SW480 (cell line): ENCODE data around the gene ZNF785.
"Not testable (repeated sequence)": the region's sequence is repeated elsewhere in the genome, so short reads cannot be mapped to it uniquely, and the experiment has no call there.

Experiments
- DNase-seq: peaks from one replicate; pipeline ENCODE4 v3.0.0-alpha.2; 2016; ENCODE audit warnings: low spot score

The ZNF785 gene

DNA sequence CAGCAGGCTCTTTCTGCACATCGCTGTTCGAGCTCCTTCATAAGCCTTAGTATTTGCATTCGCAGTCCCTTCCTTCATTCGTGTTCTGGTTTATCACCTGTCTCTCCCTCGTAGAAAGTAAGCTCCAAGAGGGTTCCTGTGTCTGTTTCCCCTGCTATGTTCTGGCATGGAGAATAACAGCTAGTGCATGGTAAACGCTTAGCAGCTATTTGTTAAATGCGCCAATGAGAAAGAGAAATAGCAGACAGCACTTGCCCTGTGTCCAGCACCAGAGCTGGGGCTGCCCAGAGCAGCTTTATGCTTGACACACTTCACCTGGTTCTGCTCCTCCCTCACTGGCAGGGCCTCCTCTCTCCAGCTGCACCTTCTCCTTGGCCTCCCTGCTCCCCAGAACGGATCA lies 19.5 kb downstream of the ZNF785 start:
- DNase-seq: no peak

DNA sequence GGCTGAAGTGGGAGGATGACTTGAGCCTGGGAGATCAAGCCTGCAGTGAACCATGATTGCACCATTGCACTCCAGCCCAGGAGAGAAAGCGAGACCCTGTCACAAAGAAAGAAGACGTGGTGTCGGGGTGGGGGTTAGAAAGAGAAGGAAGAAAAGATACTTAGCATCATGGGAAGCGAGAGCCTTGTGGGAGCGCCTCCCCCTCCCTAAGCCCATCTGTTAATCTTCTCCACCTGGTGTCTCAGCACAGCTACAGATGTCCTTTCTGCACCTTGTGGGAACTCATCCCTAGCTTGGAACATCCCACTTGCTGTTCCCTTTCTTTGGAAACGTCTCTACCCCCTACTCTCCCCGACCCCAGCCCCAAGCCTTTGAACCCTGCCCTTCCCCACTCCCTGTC lies 20.0 kb downstream of the ZNF785 start:
- no peak for DNase-seq

DNA sequence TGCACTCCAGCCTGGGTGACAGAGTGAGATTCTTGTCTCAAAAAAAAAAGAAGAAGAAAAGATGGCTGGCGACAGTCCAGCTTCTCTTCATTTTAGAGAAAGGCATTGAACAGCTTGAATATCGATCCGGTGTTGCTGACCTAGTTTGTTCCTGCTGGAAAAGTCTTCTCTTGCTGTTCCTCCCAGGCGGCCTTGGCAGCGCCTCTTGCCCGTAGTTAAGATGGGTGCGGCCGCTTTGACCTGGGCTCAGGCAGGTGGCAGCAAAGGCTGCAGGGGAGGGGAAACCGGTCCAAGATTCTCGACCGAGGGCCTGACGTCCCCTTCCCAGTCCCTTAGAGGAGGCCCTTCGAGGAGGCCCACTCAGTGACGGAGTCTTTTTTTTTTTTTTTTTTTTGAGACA lies 23.5 kb downstream of the ZNF785 start:
- no peak for DNase-seq

- no peak for DNase-seq
Observed at GRCh38 chr16:30561089-30561816, 24.2 kb downstream of the ZNF785 start.

DNA sequence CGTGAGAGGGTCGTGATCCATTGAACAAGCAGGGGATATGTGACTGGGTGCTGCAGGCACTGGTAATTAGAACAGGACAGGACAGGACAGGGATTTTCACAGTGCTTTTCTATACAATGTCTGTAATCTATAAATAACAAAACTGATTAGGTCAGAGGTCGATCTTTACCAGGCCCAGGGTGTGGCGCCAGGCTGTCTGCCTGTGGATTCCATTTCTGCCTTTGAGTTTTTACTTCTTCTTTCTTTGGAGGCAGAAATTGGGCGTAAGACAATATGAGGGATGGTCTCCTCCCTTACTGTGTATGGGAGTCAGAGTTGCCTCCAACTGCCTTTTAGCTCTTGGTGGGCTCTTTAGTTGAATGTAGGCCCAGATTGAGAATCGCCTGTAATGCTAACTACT lies 25.8 kb downstream of the ZNF785 start:
- no peak for DNase-seq

DNA sequence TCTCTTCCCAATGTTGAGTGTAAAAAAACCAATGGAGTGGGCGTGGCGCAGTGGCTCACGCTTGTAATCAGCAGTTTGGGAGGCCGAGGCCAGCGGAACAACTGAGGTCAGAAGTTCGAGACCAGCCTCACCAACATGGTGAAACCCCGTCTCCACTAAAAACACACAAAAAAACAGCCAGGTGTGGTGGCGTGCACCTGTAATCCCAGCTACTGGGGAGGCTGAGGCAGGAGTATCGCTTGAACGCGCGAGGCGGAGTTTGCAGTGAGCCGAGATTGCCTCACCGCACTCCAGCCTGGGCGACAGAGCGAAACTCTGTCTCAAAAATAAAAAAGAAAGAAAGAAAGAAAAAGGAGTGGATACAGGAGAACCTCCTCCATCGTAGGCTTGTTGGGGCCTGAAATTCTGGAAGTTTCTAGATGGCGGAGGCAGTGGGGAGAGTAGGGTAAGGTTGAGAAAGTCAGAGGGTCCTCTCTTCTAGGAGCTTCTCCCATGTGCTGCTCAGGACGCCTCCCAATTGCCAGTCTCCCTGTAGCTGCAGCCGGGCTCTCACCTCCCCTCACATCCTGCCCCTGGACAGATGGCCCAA lies 26.6 kb downstream of the ZNF785 start:
- no peak for DNase-seq

GRCh38 chr16:30557957-30558788 lies 27.3 kb downstream of the ZNF785 start, which contains the start of gene ZNF764:
Gene ZNF764, minus strand, starts transcription at chr16:30558374. Its CDS starts 192 bp downstream, at chr16:30558182.
- DNase-seq: peak; percentile 97

DNA sequence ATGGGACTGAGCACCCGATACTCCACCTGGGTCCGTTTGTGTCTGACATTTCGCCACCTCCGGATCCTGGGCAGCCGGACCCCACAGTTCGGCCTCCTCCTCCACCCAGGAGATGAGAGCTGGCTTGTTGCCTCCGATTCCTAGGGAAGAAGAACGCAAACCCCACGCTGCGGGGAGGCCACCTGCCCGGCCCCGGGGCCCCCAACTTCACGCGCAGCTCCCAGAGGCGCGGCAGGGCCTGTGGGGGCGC lies 27.9 kb downstream of the ZNF785 start:
- DNase-seq: no peak

DNA sequence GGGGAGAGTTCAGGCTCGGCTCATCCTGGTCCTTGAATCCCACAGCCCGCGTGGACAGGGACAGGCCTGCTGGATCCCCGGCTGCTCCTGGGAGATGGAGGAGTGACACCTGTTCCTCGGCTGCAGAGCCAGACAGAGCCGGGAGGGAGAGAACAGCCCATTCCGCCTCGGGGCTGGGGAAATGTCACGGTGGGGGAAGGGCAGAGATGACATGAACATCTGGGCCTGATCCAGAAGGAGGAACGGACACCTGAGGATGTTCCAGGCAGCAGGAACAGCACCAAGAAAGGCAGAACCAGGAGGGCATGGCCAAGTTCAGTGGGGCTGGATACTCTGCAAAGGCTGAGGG lies 29.4 kb downstream of the ZNF785 start:
- DNase-seq: no peak

DNA sequence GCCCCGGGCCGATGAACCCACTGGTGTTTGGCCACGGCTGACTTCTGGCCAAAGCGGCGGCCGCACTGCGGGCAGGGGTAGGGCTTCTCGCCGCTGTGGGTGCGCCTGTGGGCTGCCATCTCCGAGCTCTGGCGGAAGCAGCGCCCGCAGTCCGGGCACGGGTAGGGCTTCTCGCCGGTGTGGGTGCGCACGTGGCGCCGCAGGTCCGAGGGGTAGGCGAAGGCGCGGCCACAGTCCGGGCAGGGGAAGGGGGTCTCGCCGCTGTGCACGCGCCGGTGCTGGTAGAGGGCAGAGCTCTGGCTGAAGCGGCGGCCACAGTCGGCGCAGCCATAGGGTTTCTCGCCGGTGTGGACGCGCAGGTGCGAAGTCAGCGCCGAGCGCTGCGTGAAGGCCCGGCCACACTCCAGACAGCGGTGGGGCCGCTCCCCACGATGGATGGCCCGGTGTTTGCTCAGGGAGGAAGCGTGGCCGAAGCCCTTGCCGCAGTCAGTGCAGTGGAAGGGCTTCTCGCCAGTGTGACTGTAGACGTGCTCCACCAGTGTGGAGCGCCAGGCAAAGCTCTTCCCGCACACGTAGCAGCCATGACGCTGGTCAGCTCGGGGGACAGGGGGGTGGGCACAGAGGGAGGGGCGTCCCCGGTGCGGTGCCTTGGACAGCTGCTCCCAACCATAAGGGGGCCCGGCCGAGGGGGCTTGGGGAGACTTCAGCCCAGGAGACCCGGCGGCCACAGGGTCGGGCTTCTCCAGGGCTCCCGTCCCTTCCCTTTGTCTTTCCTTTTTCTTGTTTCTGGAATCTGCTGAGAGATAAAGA lies 30.0 kb downstream of the ZNF785 start:
- DNase-seq: no peak

GRCh38 chr16:30554557-30555314 lies 30.8 kb downstream of the ZNF785 start:
- no peak for DNase-seq

- DNase-seq: no peak
Observed at GRCh38 chr16:30553393-30553899, 32.1 kb downstream of the ZNF785 start.

DNA sequence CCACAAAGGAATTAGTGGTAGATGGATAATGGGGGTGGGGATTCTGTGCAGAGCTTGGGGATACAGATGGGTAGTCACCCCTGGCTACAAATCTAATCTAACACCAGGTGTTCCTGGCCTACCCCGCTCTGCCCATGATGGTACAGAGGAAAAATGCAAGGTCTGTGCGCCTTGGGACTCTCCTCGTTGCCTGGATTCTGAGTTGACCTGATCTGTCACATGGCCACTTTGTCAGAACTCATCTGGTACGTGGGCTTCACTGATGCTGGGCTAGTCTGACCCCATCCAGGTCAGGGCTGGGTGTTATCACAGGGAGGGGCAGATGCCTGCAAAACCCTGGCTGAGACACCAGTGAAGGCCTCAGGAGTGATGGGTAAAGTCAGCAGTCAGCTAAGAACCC lies 32.5 kb downstream of the ZNF785 start:
- no peak for DNase-seq

- DNase-seq: no peak
Observed at GRCh38 chr16:30551781-30552180, 33.7 kb downstream of the ZNF785 start.

DNA sequence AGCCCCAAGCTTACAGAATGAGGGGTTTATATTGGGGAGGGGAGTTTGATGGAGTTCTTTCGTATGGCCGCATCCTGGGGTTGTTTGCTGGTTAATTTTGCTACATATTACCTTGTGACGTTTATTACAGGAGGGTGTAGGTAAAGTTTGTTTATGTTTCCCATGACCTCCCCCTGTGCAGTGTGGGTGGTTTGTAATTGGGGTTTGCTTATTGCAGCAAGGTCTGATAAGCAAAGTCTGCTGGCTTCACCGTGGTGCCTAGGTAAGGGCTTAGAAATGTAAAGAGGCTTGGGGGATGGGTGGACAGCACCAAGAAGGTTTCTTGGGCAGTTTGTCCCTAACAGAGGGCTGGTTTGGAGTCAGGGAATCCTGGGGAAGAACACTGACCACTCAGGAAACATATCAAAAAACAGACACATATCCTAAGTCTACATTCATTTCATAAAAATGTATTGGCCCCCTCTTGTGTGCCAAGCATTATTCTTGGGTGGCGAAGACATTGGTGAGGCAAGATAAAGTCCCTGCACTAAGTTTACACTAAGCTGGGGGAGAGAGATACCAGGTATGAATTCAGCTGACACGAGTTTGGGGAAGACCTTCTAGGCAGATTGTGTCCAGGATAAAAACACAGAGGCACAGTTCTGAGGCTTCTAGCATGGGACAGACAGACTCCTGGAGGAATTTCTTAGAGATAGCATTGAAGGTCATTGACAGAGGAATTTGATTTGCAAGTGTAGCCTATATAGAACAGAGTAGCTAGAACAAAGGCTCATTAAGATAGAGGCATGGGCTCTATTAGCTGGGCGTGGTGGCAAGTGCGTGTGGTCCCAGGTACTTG lies 36.9 kb downstream of the ZNF785 start:
- DNase-seq: no peak

DNA sequence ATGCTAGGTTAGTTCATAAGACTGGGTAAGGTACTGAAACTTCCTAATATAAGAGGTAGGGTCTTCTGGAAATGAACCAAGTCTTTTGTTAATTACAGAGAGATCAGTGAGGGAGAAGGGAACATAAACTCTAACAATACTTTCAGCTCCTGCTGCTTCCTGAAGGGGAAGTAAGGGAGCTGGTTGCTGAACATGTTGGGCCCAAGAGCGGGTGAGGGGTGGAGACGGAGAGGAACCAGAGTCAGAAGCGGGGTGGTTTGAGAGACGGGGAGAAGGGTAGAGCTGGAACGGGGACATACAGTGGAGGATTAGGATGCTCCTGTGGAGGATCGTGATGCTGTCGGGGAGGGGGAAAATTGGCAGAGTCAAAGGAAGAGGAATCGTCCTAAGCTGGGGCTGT lies 39.4 kb downstream of the ZNF785 start:
- DNase-seq: no peak

- no peak for DNase-seq
Observed at GRCh38 chr16:30543067-30543466, 42.4 kb downstream of the ZNF785 start.

DNA sequence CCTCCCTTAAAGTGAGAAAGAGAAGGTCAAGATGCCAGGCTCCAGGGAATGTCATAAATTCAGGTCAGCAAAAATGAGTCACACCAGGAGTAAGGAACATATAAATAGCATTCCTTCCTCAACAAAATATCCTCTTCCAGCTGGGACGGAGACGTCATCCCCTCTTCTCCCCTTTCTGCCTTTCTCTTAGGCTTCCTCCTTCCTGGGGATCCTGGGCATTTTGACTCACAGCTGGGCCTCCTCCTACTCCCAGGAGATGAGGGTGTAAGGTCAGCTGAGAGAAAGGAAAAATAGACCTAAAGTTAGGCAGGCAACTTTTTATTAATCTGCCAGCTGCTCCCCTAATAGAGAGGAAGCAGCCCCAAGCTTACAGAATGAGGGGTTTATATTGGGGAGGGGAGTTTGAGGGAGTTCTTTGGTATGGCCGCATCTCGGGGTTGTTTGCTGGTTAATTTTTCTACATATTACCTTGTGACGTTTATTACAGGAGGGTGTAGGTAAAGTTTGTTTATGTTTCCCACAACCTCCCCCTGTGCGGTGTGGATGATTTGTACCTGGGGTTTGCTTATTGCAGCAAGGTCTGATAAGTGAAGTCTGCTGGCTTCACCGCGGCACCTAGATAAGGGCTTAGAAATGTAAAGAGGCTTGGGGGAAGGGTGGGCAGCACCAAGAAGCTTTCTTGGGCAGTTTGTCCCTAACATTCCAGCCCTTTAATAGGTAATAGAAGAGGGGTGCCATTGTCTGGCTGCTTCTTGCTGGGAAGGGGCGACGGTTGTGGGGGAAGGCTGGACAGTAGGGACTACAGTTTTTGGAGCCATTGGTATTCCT lies 43.8 kb downstream of the ZNF785 start:
- no peak for DNase-seq

DNA sequence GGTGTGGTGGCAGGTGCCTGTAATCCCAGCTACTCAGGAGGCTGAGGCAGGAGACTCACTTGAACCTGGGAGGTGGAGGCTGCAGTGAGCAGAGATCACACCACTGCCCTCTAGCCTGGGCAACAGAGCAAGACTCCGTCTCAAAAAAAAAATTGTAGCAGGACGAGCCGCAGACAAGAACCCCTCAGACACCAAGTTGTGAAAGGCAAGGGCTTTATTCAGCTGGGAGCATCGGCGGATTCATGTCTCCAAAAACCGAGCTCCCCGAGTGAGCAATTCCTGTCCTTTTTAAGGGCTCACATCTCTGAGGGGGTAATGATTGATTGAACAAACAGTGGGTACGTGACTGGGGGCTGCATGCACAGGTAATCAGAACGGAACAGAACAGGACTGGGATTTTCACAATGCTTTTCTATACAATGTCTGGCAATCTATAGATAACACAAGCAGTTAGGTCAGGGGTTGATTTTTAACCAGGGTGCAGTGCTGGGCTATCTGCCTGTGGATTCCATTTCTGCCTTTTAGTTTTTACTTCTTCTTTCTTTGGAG lies 44.5 kb downstream of the ZNF785 start:
- DNase-seq: not testable (repeated sequence)
